GM18520 (cell line): ENCODE measurements around the gene A4GNT.
"Not testable (repeated sequence)": the region's sequence is repeated elsewhere in the genome, so short reads cannot be mapped to it uniquely, and the experiment has no call there.

Experiments
- ATAC-seq: cut with Tn5 transposase; IDR thresholded peaks from one replicate; pipeline ENCODE4 v1.9.1; 2021; ENCODE audit not compliant: unreplicated experiment

Gene A4GNT

DNA sequence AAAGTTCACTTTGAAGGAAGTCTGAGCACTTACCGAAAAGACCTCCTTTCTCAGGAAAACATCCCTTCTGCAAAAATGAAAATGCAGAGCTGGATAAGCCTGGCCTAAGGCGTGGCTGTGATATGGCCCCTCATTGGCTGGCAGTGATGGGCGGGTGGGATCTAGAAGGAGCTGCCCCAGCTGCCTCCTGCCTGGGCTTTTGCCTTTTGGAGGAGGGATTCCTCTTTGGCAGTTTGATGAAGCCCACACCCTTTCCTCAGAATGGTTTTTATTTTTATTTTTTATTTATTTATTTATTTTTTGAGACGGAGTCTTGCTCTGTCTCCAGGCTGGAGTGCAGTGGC, 12.8 kb downstream of the A4GNT start:
- ATAC-seq, result no peak

DNA sequence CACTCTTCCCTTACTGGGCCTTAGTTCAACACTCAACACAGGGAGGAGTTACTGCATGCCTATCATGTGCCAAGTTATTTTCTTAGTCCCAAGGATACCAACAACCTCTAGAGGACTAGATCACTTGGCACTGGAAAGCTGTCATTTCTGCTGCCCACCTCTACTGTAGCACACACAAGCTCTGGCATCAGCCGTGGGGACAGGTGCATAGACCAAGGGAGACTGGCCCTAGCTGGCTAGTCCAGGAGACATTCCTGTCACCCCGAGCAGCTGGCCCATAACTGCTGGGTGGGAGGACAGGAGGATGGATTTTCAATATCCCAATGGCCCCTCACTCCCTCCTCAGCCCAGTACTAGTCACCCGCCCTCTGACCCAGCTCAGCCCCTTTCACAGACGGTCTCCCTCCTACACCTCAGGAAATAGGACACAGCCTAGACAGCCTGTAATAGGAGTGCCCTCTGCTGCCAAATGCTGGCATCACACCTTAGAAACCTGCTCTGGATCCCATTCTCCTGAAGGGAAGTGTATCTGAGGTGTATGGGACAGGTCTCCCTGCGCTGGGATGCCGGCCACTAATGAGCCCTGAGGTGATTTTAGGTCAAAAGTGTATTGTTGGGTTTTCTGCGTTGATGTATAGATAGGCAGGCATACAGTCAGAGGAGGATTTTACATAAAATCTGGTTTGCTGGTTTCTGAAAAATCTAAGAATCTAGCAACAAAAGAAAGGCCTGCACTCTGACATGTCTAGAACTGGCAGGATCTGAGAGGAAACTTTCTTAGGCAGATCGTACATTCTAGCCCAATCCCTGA, 13.4 kb downstream of the A4GNT start:
- no peak for ATAC-seq

DNA sequence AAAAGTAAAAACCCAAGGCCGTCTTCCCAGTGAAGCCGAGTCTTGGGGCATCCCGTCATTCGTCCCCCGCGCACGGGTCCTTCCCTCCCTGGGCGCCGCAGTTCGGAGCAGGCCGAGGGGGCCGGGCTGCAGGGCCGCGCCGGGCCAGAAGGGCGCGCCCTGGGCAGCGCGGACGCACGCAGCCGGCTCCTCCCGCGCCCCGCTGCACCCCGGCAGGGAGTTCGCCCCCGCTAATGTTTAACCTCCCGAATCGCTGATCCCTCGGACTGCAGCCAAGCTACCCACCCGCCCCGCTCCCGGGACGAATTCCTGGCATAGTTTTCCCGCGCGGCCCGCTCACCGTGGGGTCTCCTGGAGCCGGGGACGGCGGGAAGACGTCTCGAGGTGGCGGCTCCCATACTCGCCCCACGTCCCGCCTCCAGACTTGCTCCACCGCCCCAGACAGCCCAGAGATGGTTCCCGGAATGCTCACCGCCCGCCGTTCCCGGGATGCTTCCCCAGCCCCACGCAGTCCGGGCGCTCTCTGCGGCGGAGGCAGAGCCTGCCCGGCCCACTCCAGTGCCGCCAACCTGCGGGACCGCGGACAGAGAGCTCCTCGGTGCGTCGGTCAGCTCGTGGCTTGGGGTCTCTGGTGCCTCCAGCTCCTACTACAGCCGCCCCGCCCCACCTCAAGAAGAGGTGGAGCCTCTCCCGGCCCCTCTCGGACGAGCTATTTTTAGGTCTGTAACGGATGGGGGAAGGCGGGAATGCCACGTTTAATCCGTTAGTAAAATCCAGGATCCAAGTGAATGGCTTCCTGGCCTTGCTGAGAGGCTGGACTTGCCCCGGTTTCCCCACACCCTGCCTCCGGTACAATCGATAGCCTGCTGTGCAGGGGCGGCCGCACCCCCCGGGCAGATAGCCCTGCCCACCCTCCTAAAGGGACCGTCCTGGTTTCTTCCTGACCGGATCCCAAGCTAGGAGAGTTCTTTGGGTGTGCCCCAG, 16.9 kb downstream of the A4GNT start, which contains the start of gene DZIP1L:
Gene DZIP1L (minus strand): TSS at position 621 of the 984 bp plus-strand sequence. CDS start 11,637 bp downstream, outside the sequence.
- ATAC-seq, result no peak

DNA sequence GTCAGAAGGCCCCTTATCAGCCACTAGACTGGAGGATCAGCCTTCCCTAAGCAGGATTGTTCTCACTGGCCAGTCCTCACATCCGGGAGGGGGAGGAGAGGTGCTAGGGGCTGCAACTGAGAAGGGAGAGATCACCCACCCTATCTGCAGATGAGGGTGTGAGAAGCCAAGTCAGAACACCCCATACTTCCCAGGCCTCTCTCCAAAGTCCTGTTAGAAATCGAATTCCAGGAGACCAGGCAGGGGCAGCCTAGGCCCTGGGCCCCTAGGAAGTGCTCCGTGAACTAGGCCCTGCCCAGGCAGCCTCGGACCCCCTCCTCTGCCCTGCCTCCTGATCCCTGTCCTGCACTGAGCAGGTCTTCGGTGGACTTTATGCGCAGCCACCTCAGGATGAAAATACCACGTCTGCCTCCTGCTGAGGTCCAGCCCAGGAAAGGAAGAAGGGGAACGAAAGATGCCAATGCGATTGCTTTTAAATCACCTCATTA, 17.7 kb downstream of the A4GNT start:
- no peak for ATAC-seq

DNA sequence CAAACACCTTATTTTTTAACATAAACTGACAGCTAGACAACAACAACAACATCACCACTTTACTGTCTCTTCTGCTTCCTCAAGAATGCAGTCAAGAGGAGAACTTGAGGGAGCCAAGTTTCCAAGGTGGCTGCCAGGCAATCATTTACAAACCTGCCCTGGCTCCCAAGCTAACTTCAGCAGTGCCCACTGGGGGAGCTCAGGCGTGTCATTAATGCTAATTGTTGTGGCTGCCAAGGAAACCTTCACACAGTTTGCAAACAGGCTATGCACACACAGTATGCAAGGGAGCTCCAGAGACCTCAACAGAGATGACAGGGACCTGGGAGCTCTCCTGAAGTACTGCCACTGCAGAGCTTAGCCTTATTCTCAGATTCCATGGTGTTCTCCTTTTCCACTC, 18.9 kb downstream of the A4GNT start:
- no peak for ATAC-seq

DNA sequence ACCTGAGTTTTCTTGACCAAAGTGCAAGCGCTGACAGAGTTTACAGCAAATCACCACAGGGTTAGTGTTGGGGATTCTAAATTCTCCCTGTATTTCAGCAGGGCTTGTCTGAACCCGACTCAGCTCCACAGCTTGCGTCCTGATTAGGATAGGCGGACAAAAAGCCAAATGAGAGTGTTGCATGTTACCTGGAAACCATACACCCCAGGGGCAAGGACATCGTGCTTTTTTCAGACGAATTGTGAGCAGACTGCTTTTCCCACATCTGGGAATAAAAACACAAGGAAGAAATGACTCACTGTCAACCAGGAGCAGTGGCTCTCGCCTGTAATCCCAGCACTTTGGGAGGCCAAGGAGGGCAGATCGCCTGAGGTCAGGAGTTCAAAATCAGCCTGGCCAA, 19.8 kb downstream of the A4GNT start:
- no peak for ATAC-seq

DNA sequence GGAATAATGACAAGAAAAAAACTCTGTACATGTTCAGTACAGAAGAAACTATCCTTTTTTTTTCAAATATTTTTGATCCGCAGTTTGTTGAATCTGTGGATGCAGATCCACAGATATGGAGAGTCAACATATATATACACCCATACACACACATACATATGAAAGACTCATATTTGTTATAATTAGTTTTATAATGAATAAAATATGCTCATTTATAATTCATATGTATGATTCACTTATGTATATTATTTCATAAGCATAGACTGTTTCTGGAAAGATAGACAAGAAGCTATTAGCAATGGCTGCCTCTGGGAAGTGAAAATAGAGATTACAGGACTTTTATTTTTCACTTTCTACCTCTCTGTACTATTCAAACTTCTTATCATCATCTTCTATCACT, 26.6 kb downstream of the A4GNT start:
- no peak for ATAC-seq

DNA sequence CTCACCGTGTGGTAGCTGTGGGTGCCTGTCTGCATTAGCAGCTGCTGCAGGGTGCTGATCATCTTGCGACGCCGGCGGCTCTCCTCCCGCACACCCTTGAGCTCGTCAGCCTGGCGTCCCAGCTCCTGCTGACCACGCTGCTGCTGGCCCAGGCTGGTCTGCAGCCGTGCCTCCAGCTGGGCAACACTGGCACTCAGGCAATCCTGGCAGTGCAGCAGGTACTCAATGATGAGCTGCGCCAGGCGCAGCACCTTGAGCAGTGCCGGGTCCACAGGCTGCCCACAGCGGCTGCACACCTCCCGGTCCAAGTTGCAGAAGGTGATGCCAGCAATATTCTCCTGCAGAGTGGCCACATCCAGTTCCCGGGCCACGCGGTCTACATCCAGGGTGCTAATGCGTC, 28.7 kb downstream of the A4GNT start:
- no peak for ATAC-seq

DNA sequence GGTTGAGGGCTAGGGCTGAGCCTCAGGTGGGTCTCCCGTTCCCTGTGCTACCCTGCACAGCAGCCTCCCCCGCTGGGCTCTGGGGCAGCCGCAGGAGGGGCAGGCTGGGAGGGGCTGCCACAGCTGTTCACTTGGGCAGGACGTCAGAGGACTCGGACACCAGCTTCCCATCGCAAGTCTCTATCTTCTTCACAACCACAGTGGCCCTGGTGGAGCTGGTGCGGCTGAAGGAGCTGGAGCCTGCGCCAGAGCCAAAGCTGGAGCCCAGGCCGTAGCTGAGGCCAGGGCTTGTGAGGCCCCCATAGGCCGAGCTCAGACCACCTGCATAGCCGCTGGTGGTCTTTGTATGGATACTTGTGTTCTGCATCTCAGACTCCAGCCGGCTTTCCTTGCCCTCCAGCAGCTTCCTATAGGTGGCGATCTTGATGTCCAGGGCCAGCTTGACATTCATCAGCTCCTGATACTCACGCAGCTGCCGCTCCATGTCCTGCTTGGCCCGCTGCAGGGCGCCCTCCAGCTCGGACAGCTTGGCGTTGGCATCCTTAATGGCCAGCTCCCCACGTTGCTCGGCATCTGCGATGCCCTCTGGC, 30.7 kb downstream of the A4GNT start:
- ATAC-seq, result not testable (repeated sequence)

DNA sequence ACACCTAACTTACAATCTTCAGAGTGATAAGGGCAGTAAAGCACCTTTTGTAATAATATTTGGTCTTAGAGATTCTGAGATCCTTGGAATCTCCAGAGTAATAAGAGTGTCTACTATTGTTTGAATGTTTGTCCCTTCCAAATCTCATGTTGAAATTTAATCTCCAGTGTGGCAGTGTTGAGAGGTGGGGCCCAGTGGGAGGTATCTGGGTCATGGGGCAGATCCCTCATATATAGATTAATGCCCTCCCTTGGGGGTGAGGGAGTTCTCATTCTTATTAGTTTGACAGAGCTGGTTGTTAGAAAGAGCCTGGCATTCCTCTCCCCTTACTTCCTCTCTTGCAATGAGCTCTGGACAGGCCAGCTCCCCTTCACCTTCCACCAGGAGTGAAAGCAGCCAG, 32.8 kb downstream of the A4GNT start:
- ATAC-seq, result no peak

DNA sequence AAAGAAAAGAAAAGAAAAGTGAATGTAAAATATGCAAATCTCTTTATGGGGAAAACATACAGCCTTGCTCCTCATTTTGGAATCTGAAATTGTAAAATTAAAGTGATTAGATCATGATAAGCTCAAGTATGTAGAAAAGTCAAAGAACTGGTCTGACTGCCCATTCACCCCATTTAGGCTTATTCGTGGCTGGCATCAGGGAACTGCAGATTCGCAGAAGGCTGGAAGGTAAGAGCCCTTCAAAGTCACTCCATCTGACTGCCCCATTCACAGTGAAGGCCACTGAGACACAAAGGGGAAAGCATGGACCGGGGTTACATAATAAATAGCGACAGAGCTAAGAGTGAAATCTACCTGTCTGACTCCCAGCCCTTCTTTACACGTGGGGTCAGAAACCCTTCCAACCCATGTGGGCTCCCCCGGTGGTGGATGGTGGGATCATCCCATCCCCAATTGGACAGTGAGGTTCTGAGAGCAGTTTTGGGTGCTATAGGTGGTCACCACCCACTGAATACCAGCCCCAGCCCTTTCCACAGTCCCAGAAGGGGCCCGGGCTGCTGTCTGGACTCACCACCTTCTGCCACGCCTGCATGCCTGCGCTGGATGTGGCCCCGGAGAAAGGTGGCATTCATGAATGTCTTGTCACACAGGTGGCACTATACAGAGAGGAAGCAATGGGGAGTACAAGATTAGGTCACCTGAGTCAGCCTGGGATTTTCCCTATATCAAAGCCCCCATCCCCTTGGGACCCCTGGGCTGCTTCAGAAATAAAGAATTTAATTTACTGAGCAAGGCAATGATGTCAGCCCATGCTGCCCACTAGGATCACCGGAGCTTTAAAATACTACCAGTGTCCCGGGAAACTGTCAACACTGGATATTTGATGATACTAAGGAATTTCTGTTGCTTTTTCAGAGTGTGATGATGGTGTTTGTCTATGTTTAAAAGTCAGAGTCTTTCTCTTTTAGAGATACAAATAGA, 34.7 kb downstream of the A4GNT start:
- no peak for ATAC-seq

DNA sequence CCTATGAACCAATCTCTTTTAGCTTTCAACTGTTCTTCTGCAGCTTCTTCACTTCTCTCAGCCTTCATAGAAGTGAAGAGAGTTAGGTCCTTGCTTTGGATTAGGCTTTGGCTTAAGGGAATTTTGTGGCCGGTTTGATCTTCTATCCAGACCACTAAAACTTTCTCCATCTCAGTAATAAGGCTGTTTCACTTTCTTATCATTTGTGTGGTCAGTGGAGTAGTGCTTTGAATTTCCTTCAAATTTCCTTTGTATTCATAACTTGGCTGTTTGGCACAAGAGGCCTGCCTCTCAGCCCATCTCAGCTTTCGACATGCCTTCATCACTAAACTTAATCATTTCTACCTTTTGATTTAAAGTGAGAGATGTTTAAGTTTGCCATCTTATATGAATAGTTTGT, 38.5 kb downstream of the A4GNT start:
- no peak for ATAC-seq

DNA sequence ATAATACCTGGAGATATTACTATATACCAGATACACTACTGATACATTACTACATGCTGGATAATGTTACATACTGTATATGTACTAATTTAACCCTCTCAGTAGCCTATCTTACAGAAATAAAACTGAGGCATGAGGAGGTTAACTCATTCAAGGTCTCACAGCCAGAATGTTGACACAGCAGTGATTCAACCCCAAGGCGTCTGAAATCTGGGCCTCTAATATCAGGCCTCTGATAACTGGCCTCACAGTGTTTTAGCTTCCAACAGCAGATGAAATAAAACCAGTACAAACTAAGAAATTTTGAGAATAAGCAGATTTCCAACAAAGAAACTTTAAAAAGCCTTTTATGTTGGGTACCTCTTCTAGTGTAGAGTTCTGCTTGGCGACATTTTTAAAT, 40.2 kb downstream of the A4GNT start:
- no peak for ATAC-seq

DNA sequence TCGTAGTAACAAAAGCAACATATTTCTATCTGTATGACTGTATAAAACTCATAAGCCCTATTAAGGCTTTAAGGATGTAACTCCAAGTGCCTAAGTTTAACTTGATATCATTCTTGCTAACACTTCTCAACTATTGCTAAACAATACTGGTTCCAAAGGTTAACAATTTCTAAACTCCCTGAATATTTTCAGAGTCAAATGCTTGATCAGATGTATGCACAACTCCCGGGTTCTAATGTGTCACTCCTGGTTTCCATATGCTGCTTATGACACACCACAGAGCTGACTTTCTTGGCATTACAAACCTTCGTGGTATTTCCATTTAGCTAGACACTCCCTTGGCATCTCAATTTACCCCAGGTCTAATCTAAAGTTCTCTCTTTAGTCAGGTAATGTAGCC, 43.1 kb downstream of the A4GNT start:
- no peak for ATAC-seq

DNA sequence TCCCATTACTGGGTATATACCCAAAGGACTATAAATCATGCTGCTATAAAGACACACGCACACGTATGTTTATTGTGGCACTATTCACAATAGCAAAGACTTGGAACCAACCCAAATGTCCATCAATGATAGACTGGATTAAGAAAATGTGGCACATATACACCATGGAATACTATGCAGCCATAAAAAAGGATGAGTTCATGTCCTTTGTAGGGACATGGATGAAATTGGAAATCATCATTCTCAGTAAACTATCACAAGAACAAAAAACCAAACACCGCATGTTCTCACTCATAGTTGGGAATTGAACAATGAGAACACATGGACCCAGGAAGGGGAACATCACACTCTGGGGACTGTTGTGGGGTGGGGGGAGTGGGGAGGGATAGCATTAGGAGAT, 46.4 kb downstream of the A4GNT start:
- ATAC-seq, result not testable (repeated sequence)

DNA sequence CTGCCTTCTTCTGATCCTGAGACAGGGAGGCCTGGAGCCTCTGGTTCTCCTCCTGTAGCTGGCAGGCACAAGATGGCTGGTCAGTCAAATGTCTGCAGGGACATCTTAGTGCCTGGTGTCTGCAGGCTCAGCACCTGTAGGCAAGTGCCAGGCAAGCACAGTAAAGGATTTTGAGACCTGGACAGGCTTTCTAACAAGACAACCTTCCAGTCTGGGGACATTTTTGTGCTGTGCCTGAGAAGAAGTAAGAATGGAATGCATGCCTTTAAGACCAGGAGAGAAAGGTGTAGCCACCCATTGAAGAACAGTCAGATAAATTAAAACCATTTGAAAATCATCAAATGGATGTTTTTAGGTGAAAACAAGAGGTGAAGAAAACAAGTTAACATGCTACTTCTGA, 48.0 kb downstream of the A4GNT start:
- ATAC-seq, result no peak

DNA sequence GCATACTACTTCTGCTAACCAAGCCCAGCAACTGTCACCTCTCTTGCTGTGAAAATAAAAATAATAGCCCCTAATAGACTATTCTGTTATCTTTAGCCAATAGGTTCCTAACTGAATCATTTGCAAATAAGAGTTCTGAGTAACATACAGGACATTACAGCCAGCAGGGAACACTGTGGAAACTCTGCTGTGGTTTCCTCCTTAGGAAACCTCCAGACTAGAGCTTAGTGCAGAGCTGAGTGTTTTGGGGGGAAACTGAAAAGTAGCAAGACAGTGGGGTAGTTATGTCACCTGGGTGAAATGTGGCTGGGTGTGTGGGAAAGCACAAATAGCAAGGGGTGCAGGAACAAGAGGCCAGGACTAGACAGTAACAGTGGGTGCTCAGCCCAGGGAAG, 49.2 kb downstream of the A4GNT start:
- ATAC-seq, result no peak

DNA sequence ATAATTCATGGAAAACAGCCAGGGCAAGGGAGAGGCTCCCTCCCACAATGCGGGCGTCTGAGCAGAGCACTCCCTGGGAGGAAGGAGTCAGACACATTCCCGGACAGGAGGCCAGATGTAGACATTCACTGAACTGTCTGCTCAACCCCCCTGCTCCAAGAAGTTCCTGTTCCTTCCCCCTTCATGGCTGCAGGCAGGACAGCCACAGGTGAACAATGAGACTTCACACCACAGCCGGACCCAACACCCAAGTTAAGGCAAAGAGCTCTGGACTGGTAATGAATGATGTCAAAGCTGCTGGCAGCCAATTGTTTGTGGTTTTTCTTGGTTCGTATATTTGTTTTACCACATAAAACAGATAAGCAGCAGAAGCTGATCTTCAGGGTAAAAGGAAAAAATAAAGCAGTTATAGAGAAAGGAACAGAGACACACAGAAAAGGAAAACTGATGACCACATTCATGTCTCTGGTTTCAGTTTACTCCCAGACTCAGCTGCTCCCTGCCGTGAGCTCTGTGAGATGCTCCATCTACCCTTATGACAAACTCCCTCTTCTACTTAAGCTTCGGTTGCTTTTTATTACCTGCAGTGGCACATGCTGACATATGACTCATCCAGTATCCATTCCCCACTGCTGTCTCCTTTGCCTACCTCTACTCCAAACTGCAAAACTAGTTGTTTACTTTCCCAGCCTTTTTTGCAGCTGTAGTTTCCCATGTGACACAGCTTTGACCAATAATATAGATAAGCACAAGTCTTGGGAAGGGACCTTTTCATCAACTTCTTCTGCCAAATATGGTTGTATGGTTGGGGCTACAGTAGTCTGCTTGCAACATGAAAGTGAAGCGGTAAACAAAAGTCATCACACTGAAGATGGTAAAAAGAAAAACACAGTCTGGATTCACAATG, 49.9 kb downstream of the A4GNT start:
- no peak for ATAC-seq

DNA sequence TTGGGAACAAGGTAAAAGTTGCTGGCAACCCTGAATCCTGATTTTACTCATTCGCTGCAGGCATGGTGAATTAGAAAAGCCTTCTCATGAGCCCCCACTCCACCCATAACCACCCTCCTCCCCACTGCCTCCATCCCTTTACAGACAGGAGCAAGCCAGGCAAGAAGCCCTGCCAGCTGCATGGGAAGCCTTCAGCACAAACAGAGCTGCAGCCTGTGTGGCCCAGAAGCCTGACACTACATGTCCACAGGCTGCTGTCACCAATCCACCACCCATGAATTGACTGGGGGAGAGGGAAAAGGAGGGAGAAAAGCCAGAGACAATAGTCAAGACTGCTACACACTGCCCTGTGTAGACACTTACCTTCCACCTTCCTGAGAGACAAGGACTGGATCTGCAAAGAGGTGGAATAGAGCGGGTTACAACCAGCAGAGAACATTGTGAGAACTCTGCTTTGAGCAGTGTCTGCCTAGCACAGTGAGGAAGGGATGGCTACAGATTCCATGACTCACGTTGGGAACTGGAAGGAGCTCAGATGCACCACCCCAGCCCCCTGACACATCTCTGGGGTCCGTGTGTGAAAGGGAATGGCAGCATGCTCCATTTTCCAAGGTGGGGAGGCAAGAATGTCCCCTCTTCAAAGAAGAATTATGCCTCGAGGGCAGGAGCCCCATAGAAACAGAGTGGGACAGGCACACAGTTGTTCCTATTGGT, 50.7 kb downstream of the A4GNT start:
- ATAC-seq, result no peak
